ENCODE results near the gene CDYL2. TPM values are rescaled to one million over a fixed set of nuclear protein-coding genes. Genes with fewer than 3 reads are reported as not detected.
A peak's percentile ranks its signal among the peaks of the same experiment; 100 is the strongest.

Gene CDYL2
- total RNA-seq, 1 donor from 2014 or later, result 97.1 TPM

- H3K27ac Mint-ChIP-seq, result no peak overlapping the region
- peaks cover 23% of the 10 kb centered on the region for H3K36me3 Mint-ChIP-seq (ENCODE audit: low read depth)
- intact Hi-C loops (cut with micrococcal nuclease), result loop anchor here (2.0 kb wide), 2 partner anchors 47 to 165 kb away; no protein-coding TSS in a partner anchor
These were observed 112.1 kb downstream of the CDYL2 start for GRCh38 chr16:80692270-80692669.

DNA sequence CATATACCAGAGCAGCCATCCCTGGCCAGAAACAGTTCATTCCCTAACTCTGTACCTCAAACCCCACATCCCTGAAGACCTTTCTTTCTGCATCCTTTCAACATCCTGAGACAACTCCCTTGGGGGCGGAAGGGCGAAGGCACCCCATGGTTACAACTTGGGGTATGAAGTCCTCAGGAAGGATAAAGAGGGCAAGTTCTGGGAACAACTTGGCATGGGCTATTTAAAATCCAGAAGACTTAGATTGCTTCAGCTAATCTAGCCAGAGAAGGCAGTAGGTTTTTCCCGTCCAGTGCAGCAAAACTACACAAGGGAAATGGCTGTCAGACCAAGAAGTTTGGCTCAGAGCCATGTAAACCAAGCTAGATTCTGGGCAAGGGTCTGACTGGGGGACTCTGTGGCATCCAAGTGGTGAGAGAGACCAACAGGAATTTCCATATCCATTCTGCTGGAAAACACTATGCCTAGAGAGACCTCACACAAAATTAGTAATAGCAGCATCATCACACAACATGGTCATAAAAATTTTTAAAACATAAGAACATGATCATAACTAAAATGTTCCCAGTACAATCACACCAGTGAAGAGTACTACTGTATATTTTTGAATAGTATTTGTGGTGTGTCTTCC, 113.2 kb downstream of the CDYL2 start:
- Mint-ChIP-seq H3K27ac (peak overlapping the region; percentile 41), H3K4me1 (ENCODE audit: low read depth) (peaks cover 78% of the 10 kb centered on the region), H3K27me3 (ENCODE audit: insufficient read depth) (peaks cover 1% of the 10 kb centered on the region), H3K9me3 (peaks cover 8% of the 10 kb centered on the region), H3K4me3 (no peak overlapping the region), H3K36me3 (ENCODE audit: low read depth) (peaks cover 17% of the 10 kb centered on the region)
- intact Hi-C loops (cut with micrococcal nuclease), result no loop called here
- DNase-seq (ENCODE audit: low spot score), result no peak

More at GRCh38 chr16:80692270-80692669, 112.1 kb downstream of the CDYL2 start:
- H3K9me3 Mint-ChIP-seq, result peaks cover 14% of the 10 kb centered on the region
- peaks cover 86% of the 10 kb centered on the region for H3K4me1 Mint-ChIP-seq (ENCODE audit: low read depth)
- no peak overlapping the region for H3K4me3 Mint-ChIP-seq
- H3K27me3 Mint-ChIP-seq (ENCODE audit: insufficient read depth), result peaks cover 1% of the 10 kb centered on the region
- no peak for DNase-seq (ENCODE audit: low spot score)

DNA sequence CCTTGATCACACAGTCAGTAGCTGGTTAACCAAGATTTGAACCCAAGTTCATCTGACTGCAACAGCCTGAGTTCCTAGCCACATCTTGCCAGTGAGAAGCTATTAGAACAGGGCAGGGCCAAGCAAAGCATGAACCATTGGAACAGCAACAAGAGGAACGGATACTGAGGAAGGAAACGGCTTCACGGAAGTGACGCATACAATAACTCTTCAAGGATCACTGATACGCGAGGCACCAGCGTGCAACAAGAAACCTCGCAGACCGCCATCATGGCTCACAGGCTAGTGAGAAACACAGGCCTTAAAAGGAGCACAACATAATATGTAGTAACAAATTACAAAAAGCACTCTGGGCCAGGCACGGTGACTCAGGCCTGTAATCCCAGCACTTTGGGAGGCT, 114.9 kb downstream of the CDYL2 start:
- H3K4me3 Mint-ChIP-seq, result no peak overlapping the region
- peaks cover 19% of the 10 kb centered on the region for H3K36me3 Mint-ChIP-seq (ENCODE audit: low read depth)
- no peak for DNase-seq (ENCODE audit: low spot score)
- peaks cover 1% of the 10 kb centered on the region for H3K27me3 Mint-ChIP-seq (ENCODE audit: insufficient read depth)
- intact Hi-C loops (cut with micrococcal nuclease), result no loop called here
- H3K9me3 Mint-ChIP-seq, result peaks cover 4% of the 10 kb centered on the region
- peaks cover 61% of the 10 kb centered on the region for H3K4me1 Mint-ChIP-seq (ENCODE audit: low read depth)
- no peak overlapping the region for H3K27ac Mint-ChIP-seq

DNA sequence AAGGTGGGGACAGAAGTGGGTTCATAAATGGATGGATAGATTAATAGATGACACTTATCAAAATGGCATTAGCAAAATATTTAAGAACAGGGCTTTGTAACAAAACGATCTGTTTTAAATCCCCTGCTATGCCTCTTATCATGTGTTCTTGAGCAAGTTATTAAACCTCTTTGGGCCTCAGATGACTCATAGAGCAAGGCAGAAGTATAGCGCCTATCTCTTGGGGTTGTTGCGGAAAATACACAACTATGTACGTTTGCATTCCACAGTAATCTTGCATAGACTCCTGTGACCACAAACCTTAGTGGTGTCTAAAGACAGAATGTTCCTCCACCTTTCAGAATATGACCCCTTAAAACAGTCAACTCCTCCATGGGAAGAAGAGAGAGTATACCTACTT, 116.8 kb downstream of the CDYL2 start:
- DNase-seq (ENCODE audit: low spot score), result no peak
- intact Hi-C loops (cut with micrococcal nuclease), result no loop called here
- no peak overlapping the region for H3K4me3 Mint-ChIP-seq
- peaks cover 4% of the 10 kb centered on the region for H3K9me3 Mint-ChIP-seq
- peaks cover 28% of the 10 kb centered on the region for H3K36me3 Mint-ChIP-seq (ENCODE audit: low read depth)
- H3K27me3 Mint-ChIP-seq (ENCODE audit: insufficient read depth), result peaks cover 1% of the 10 kb centered on the region
- H3K27ac Mint-ChIP-seq, result no peak overlapping the region
- H3K4me1 Mint-ChIP-seq (ENCODE audit: low read depth), result peaks cover 44% of the 10 kb centered on the region

DNA sequence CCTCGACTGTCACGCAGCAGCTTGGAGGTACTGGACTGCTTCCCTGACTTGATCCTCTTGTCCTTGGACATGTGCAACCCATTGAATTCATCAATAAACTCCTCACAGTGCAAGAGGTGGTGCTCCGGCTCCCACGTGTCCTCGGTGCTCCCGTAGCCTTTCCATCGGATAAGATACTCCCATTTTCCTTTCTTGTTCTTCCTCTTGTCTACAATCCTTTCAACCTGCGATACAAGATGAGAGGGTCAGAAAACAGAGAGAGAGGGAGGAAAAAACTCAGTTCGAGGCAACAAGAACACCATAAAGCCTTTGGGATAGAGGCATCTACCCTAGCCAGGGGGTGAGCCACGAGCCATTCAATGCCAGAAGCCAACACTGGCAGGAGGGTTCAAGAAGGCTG, 119.5 kb downstream of the CDYL2 start:
- H3K4me3 Mint-ChIP-seq, result no peak overlapping the region
- intact Hi-C loops (cut with micrococcal nuclease), result no loop called here

DNA sequence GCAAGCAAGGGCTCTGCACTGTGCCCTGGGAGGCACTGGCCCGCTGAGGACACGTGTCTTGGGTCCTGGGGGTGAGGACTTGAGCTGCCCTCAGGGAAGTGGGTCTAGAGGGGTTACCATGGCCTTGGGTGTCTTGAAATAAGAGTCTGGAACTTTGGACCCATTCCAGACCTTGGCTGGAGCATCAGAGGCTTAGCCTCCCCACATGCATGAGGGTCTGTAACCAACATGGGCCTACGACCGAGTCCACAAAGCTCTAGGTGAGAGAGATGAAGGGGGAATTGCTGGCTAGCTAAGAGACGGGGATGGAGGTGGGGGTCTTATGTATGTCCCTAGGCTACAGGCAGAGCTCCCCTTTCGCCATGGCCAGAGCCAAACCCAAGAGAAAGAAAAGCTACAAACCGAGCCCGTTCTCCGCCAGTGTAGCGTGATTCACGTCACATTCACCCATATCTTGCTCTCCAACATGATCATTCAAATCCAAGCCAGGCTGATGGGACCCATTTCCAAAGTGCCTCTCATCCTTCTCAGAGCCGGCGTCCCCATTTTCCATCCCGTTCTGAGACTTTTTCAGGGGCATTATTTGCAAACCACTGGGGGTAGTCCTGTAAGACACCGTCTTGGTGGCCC, 120.1 kb downstream of the CDYL2 start:
- Mint-ChIP-seq H3K36me3 (ENCODE audit: low read depth) (peaks cover 54% of the 10 kb centered on the region), H3K9me3 (peaks cover 16% of the 10 kb centered on the region), H3K27me3 (ENCODE audit: insufficient read depth) (peaks cover 1% of the 10 kb centered on the region), H3K4me1 (ENCODE audit: low read depth) (peaks cover 51% of the 10 kb centered on the region), H3K4me3 (no peak overlapping the region), H3K27ac (no peak overlapping the region)
- intact Hi-C loops (cut with micrococcal nuclease), result no loop called here
- DNase-seq (ENCODE audit: low spot score), result no peak

More for the DNA sequence above, 119.5 kb downstream of the CDYL2 start:
- Mint-ChIP-seq H3K4me1 (ENCODE audit: low read depth) (peaks cover 48% of the 10 kb centered on the region), H3K36me3 (ENCODE audit: low read depth) (peaks cover 48% of the 10 kb centered on the region), H3K9me3 (peaks cover 9% of the 10 kb centered on the region), H3K27me3 (ENCODE audit: insufficient read depth) (peaks cover 1% of the 10 kb centered on the region), H3K27ac (no peak overlapping the region)
- DNase-seq (ENCODE audit: low spot score), result no peak

GRCh38 chr16:80683646-80684045, 120.8 kb downstream of the CDYL2 start:
- Mint-ChIP-seq H3K27ac (no peak overlapping the region), H3K4me1 (ENCODE audit: low read depth) (peaks cover 45% of the 10 kb centered on the region), H3K36me3 (ENCODE audit: low read depth) (peaks cover 52% of the 10 kb centered on the region), H3K27me3 (ENCODE audit: insufficient read depth) (no peaks in the 10 kb centered on the region), H3K9me3 (peaks cover 16% of the 10 kb centered on the region), H3K4me3 (no peak overlapping the region)
- no peak for DNase-seq (ENCODE audit: low spot score)
- intact Hi-C loops (cut with micrococcal nuclease), result no loop called here

GRCh38 chr16:80682421-80683070, 121.9 kb downstream of the CDYL2 start:
- intact Hi-C loops (cut with micrococcal nuclease), result no loop called here
- no peak for DNase-seq (ENCODE audit: low spot score)
- Mint-ChIP-seq H3K27me3 (ENCODE audit: insufficient read depth) (no peaks in the 10 kb centered on the region), H3K36me3 (ENCODE audit: low read depth) (peaks cover 50% of the 10 kb centered on the region), H3K4me1 (ENCODE audit: low read depth) (peaks cover 37% of the 10 kb centered on the region), H3K4me3 (no peak overlapping the region), H3K27ac (no peak overlapping the region), H3K9me3 (peaks cover 16% of the 10 kb centered on the region)

DNA sequence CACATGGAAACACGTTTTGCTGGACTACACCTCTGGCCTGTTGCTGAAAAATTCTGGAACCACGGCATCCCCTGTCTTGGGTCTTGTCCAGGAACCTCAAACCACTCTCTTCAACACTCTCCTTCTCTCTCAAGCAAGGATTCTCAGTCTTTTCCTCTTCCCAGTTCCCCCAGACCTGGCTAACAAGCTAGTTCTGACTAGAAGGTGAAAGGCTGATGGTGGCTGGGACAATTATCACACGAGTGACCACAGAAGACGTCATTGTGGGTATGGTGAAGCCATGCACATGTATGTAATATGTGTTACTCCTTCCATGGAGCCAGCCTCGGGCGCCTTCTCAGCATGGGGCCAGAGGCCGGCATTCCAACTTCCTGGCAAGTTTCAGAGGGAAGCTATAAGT, 123.0 kb downstream of the CDYL2 start:
- Mint-ChIP-seq H3K9me3 (peaks cover 12% of the 10 kb centered on the region), H3K27me3 (ENCODE audit: insufficient read depth) (no peaks in the 10 kb centered on the region), H3K4me1 (ENCODE audit: low read depth) (peaks cover 39% of the 10 kb centered on the region), H3K27ac (no peak overlapping the region), H3K4me3 (no peak overlapping the region), H3K36me3 (ENCODE audit: low read depth) (peaks cover 51% of the 10 kb centered on the region)
- DNase-seq (ENCODE audit: low spot score), result no peak
- intact Hi-C loops (cut with micrococcal nuclease), result no loop called here

- H3K4me3 Mint-ChIP-seq, result no peak overlapping the region
- peaks cover 57% of the 10 kb centered on the region for H3K36me3 Mint-ChIP-seq (ENCODE audit: low read depth)
- DNase-seq (ENCODE audit: low spot score), result no peak
- H3K4me1 Mint-ChIP-seq (ENCODE audit: low read depth), result peaks cover 45% of the 10 kb centered on the region
- no peak overlapping the region for H3K27ac Mint-ChIP-seq
- intact Hi-C loops (cut with micrococcal nuclease), result no loop called here
- H3K9me3 Mint-ChIP-seq, result peaks cover 12% of the 10 kb centered on the region
- no peaks in the 10 kb centered on the region for H3K27me3 Mint-ChIP-seq (ENCODE audit: insufficient read depth)
These were observed 123.6 kb downstream of the CDYL2 start for GRCh38 chr16:80680839-80681238.

DNA sequence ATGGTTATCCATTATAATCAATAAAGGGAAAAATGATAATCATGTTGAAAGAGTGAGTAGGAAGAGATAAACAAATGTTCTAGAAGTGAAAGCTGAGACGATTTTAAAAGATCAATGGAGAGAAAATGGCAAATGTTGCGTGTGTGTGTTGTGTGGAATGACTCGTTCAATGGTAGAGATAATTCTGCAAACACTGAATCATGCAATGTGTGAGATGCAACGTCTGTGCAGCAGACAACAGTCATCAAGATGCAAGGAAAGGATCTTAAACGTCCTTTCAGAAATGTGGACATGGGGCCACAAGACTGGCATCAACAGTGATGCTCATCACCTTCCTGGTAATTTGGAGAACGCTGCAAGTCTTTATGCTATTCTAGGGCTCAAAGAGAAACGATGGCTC, 124.4 kb downstream of the CDYL2 start:
- intact Hi-C loops (cut with micrococcal nuclease), result no loop called here
- Mint-ChIP-seq H3K27me3 (ENCODE audit: insufficient read depth) (no peaks in the 10 kb centered on the region), H3K4me3 (no peak overlapping the region), H3K4me1 (ENCODE audit: low read depth) (peaks cover 46% of the 10 kb centered on the region), H3K9me3 (peaks cover 12% of the 10 kb centered on the region), H3K27ac (no peak overlapping the region), H3K36me3 (ENCODE audit: low read depth) (peaks cover 63% of the 10 kb centered on the region)
- no peak for DNase-seq (ENCODE audit: low spot score)

- peaks cover 45% of the 10 kb centered on the region for H3K4me1 Mint-ChIP-seq (ENCODE audit: low read depth)
- peaks cover 55% of the 10 kb centered on the region for H3K36me3 Mint-ChIP-seq (ENCODE audit: low read depth)
- DNase-seq (ENCODE audit: low spot score), result no peak
- H3K27me3 Mint-ChIP-seq (ENCODE audit: insufficient read depth), result no peaks in the 10 kb centered on the region
- H3K4me3 Mint-ChIP-seq, result no peak overlapping the region
- no peak overlapping the region for H3K27ac Mint-ChIP-seq
- H3K9me3 Mint-ChIP-seq, result peaks cover 18% of the 10 kb centered on the region
- intact Hi-C loops (cut with micrococcal nuclease), result no loop called here
These were observed 129.5 kb downstream of the CDYL2 start for GRCh38 chr16:80674884-80675283.

- Mint-ChIP-seq H3K9me3 (peaks cover 11% of the 10 kb centered on the region), H3K4me3 (no peak overlapping the region), H3K27ac (no peak overlapping the region), H3K36me3 (ENCODE audit: low read depth) (peaks cover 56% of the 10 kb centered on the region), H3K4me1 (ENCODE audit: low read depth) (peaks cover 42% of the 10 kb centered on the region), H3K27me3 (ENCODE audit: insufficient read depth) (no peaks in the 10 kb centered on the region)
- intact Hi-C loops (cut with micrococcal nuclease), result no loop called here
- no peak for DNase-seq (ENCODE audit: low spot score)
These were observed 132.0 kb downstream of the CDYL2 start for GRCh38 chr16:80672379-80672778.
